IMR-90 (cell line): ENCODE measurements around the gene GARNL3. TPM values are rescaled to one million over a fixed set of nuclear protein-coding genes. Genes with fewer than 3 reads are reported as not detected.

Experiments used
- ATAC-seq: fragments of 200-7000 bp; cut with Tn5 transposase; 2 replicates; pipeline ENCODE4 v1.9.1; 2020; ENCODE audit warnings: low read depth, mild to moderate bottlenecking, moderate library complexity
- BruUV-seq: library from RNA; stranded (reverse); fragments of 400-500 nt; replicated peaks from 2 replicates; lab custom pipeline; 2021; lab: Mats Ljungman, UMichigan
- CTCF ChIA-PET: fragments of 300-600 bp; formaldehyde crosslinking; extraction: SDS; loops from one replicate; lab custom pipeline; 2021; ENCODE audit warnings: antibody characterized with exemption; lab: Yijun Ruan, JAX
- POLR2A ChIA-PET: fragments of 300-600 bp; sonication (Branson Sonifier 250); formaldehyde crosslinking; loops from one replicate; lab custom pipeline; 2022; ENCODE audit warnings: antibody characterized with exemption; ENCODE audit not compliant: unreplicated experiment; lab: Charles Lee
- DNase-seq: peaks from one replicate; pipeline ENCODE4 v3.0.0; 2013
- H2AFZ ChIP-seq: replicated peaks from 2 replicates; pipeline ENCODE3; 2013; ENCODE audit warnings: low read length, mild to moderate bottlenecking; ENCODE audit not compliant: poor library complexity
- H2AK5ac ChIP-seq: 2 replicates; pipeline ENCODE4 v1.6.1; 2013; ENCODE audit warnings: low read depth, low read length, inconsistent platforms
- H2AK9ac ChIP-seq: replicated peaks from 2 replicates; pipeline ENCODE3; 2013; ENCODE audit warnings: mild to moderate bottlenecking, low read depth, low read length, moderate library complexity; ENCODE audit not compliant: poor library complexity
- H2BK120ac ChIP-seq: 2 replicates; pipeline ENCODE4 v1.6.1; 2013; ENCODE audit warnings: low read depth, low read length, inconsistent platforms
- H2BK15ac ChIP-seq: 3 replicates; pipeline ENCODE4 v1.6.1; 2013; ENCODE audit warnings: low read depth, low read length, inconsistent platforms
- H2BK20ac ChIP-seq: 2 replicates; pipeline ENCODE4 v1.6.1; 2013; ENCODE audit warnings: low read depth, mild to moderate bottlenecking, inconsistent platforms, low read length, moderate library complexity
- H2BK5ac ChIP-seq: 2 replicates; pipeline ENCODE4 v1.6.1; 2013; ENCODE audit warnings: mild to moderate bottlenecking, low read depth, low read length, inconsistent platforms; ENCODE audit not compliant: poor library complexity, severe bottlenecking
- H3K14ac ChIP-seq: replicated peaks from 2 replicates; pipeline ENCODE4 v1.6.1; 2013; ENCODE audit warnings: low read depth, low read length, inconsistent platforms
- H3K18ac ChIP-seq: 2 replicates; pipeline ENCODE4 v1.6.1; 2013; ENCODE audit warnings: low read depth, low read length, control low read depth
- H3K23ac ChIP-seq: 2 replicates; pipeline ENCODE4 v1.6.1; 2013; ENCODE audit warnings: low read depth, low read length, inconsistent platforms
- H3K27ac ChIP-seq: 2 replicates; pipeline ENCODE4 v1.5.1; 2013; ENCODE audit warnings: mild to moderate bottlenecking, control low read depth, low read length; ENCODE audit not compliant: insufficient read depth
- H3K27me3 ChIP-seq: 2 replicates; pipeline ENCODE4 v1.6.1; 2013; ENCODE audit warnings: low read length; ENCODE audit not compliant: control insufficient read depth, insufficient read depth
- H3K36me3 ChIP-seq: 2 replicates; pipeline ENCODE4 v1.6.1; 2013; ENCODE audit warnings: low read length, mixed read lengths; ENCODE audit not compliant: control insufficient read depth, insufficient read depth
- H3K4ac ChIP-seq: 2 replicates; pipeline ENCODE4 v1.6.1; 2013; ENCODE audit warnings: low read depth, low read length, inconsistent platforms
- H3K4me1 ChIP-seq: 2 replicates; pipeline ENCODE4 v1.6.1; 2013; ENCODE audit warnings: low read length, mixed read lengths; ENCODE audit not compliant: control insufficient read depth, insufficient read depth
- H3K4me2 ChIP-seq: 2 replicates; pipeline ENCODE4 v1.6.1; 2013; ENCODE audit warnings: low read depth, mild to moderate bottlenecking, control low read depth, low read length, moderate library complexity
- H3K4me3 ChIP-seq: 2 replicates; pipeline ENCODE4 v1.5.1; 2013; ENCODE audit warnings: low read depth, mild to moderate bottlenecking, control low read depth, low read length, moderate library complexity; ENCODE audit not compliant: insufficient read depth
- H3K56ac ChIP-seq: 2 replicates; pipeline ENCODE4 v1.6.1; 2013; ENCODE audit warnings: low read length, inconsistent platforms; ENCODE audit not compliant: insufficient read depth; ENCODE audit errors: extremely low read depth
- H3K79me1 ChIP-seq, 2 experiments: 2 replicates each; pipeline ENCODE4 v1.6.1; 2013; ENCODE audit warnings: low read length in 2 of 2, inconsistent platforms in 1 of 2, low read depth in 1 of 2
- H3K9ac ChIP-seq: 2 replicates; pipeline ENCODE4 v1.6.1; 2013; ENCODE audit warnings: low read depth, low read length, control low read depth
- H3K9me1 ChIP-seq: 2 replicates; pipeline ENCODE4 v1.6.1; 2013; ENCODE audit warnings: low read length, inconsistent platforms; ENCODE audit not compliant: insufficient read depth
- H3K9me3 ChIP-seq: 2 replicates; pipeline ENCODE4 v1.6.1; 2013; ENCODE audit warnings: low read length; ENCODE audit not compliant: control insufficient read depth, insufficient read depth
- H4K20me1 ChIP-seq: 2 replicates; pipeline ENCODE4 v1.6.1; 2013; ENCODE audit warnings: low read length, inconsistent platforms; ENCODE audit not compliant: insufficient read depth
- H4K5ac ChIP-seq: 2 replicates; pipeline ENCODE4 v1.6.1; 2013; ENCODE audit warnings: mild to moderate bottlenecking, low read depth, low read length, control low read depth
- H4K8ac ChIP-seq, 2 experiments: 2 replicates each; pipeline ENCODE4 v1.6.1; 2013; ENCODE audit warnings: low read depth in 2 of 2, low read length in 2 of 2, control low read depth in 1 of 2, inconsistent platforms in 1 of 2
- H4K91ac ChIP-seq: 2 replicates; pipeline ENCODE4 v1.6.1; 2013; ENCODE audit warnings: low read depth, low read length, inconsistent platforms; ENCODE audit not compliant: insufficient read depth
- BHLHE40 ChIP-seq: fragments of 150-350 bp; IDR thresholded peaks from 2 replicates; pipeline ENCODE4 v1.6.1; 2016; ENCODE audit warnings: mild to moderate bottlenecking, low read depth, low read length
- CEBPB ChIP-seq: IDR thresholded peaks from 2 replicates; pipeline ENCODE4 v1.6.1; 2012; ENCODE audit warnings: low read depth, low read length, improper control_type of control experiment
- CTCF ChIP-seq: conservative IDR thresholded peaks from 2 replicates; pipeline ENCODE4 v1.5.1; 2012; ENCODE audit warnings: mild to moderate bottlenecking, low read depth, low read length, improper control_type of control experiment
- ELK1 ChIP-seq: fragments of 150-350 bp; IDR thresholded peaks from 2 replicates; pipeline ENCODE4 v1.6.1; 2016; ENCODE audit warnings: low read depth, mild to moderate bottlenecking, low read length, moderate library complexity, borderline replicate concordance
- MAFK ChIP-seq: IDR thresholded peaks from 2 replicates; pipeline ENCODE4 v1.6.1; 2012; ENCODE audit warnings: low read depth, low read length, improper control_type of control experiment
- MAZ ChIP-seq: IDR thresholded peaks from 2 replicates; pipeline ENCODE4 v1.6.1; 2012; ENCODE audit warnings: low read depth, mild to moderate bottlenecking, low read length, improper control_type of control experiment, moderate library complexity, borderline replicate concordance
- MXI1 ChIP-seq: IDR thresholded peaks from 2 replicates; pipeline ENCODE4 v1.6.1; 2012; ENCODE audit warnings: low read depth, mild to moderate bottlenecking, low read length, moderate library complexity, borderline replicate concordance
- RAD21 ChIP-seq: IDR thresholded peaks from 2 replicates; pipeline ENCODE4 v1.6.1; 2012; ENCODE audit warnings: low read length, improper control_type of control experiment
- RCOR1 ChIP-seq: IDR thresholded peaks from 2 replicates; pipeline ENCODE4 v1.6.1; 2012; ENCODE audit warnings: mild to moderate bottlenecking, low read length, improper control_type of control experiment; ENCODE audit not compliant: insufficient replicate concordance
- RFX5 ChIP-seq: IDR thresholded peaks from 2 replicates; pipeline ENCODE4 v1.8.0; 2012; ENCODE audit warnings: low read depth, mild to moderate bottlenecking, low read length, moderate library complexity
- SMC3 ChIP-seq: fragments of 150-350 bp; IDR thresholded peaks from 2 replicates; pipeline ENCODE4 v1.6.1; 2016; ENCODE audit warnings: low read depth, mild to moderate bottlenecking, antibody characterized with exemption, low read length, moderate library complexity
- USF2 ChIP-seq: fragments of 150-350 bp; IDR thresholded peaks from 2 replicates; pipeline ENCODE4 v1.6.1; 2017; ENCODE audit warnings: mild to moderate bottlenecking, antibody characterized with exemption, low read length, low read depth
- WGBS, 2 experiments: methylation state at CpG; one replicate each; pipeline versions ENCODE4 v1.1.5 to v1.1.7; 2013; ENCODE audit warnings: missing lambda C conversion rate in 2 of 2; ENCODE audit not compliant: insufficient read length in 1 of 2; ENCODE audit errors: extremely low coverage in 2 of 2; 5-methylcytosine and 5-hydroxymethylcytosine counted together
- dilution Hi-C: fragments of 300-500 bp; cut with HindIII; formaldehyde crosslinking; loops from one replicate; pipeline ENCODE4 v1.14.3; 2018; ENCODE audit warnings: low sequenced_read_pairs; ENCODE audit not compliant: unreplicated experiment
- in situ Hi-C: fragments of 300-500 bp; cut with MboI; formaldehyde crosslinking; loops from 3 replicates; pipeline ENCODE4 v1.14.3; 2019; ENCODE audit warnings: low sequenced_read_pairs, inconsistent platforms, mixed read lengths
- intact Hi-C: fragments of 100-400 bp; cut with micrococcal nuclease; formaldehyde crosslinking; loops from 2 replicates; pipeline ENCODE4 v1.10.0; 2022
- polyA plus RNA-seq, 3 experiments: library from polyadenylated mRNA; depleted of rRNA; stranded (reverse); fragments of >200 nt; gene quantifications; 2 replicates each; pipeline ENCODE4 v1.2.3, GENCODE V29; 2012; ENCODE audit warnings: low replicate concordance in 1 of 3
- total RNA-seq: library from RNA; depleted of rRNA; stranded (reverse); fragments of >200 nt; gene quantifications from 2 replicates; pipeline ENCODE4 v1.2.3, GENCODE V29; 2012

GARNL3 gene
- total and polyA plus RNA-seq, 2 of the 4 experiments (the other 2 are of a cell fraction), result 1.9 to 5.0 TPM

- Histone ChIP-seq H3K56ac (no peak overlapping the region), H2AFZ (no peak overlapping the region), H2AK9ac (no peak overlapping the region), H3K4me1 (no peaks in the 10 kb centered on the region), H3K9me1 (no peaks in the 10 kb centered on the region), H3K14ac (no peak overlapping the region), H2BK5ac (no peak overlapping the region), H3K4ac (no peak overlapping the region), H3K18ac (no peak overlapping the region), H2AK5ac (no peak overlapping the region), H2BK20ac (no peak overlapping the region), H2BK120ac (no peak overlapping the region), H3K4me3 (no peak overlapping the region), H4K8ac (no peak overlapping the region), H2BK15ac (no peak overlapping the region), H3K79me1 (no peaks in the 10 kb centered on the region), H4K5ac (no peak overlapping the region), H4K91ac (no peak overlapping the region), H3K23ac (no peak overlapping the region), H3K36me3 (no peaks in the 10 kb centered on the region), H3K4me2 (no peak overlapping the region), H3K9ac (no peak overlapping the region), H4K20me1 (no peaks in the 10 kb centered on the region), H3K9me3 (no peaks in the 10 kb centered on the region), H3K27me3 (peaks cover 2% of the 10 kb centered on the region; the same call in 1 of the 2 replicates), H3K27ac (no peak overlapping the region)
- dilution Hi-C loops, result no loop called here
- in situ Hi-C loops, result no loop called here
- no TSS peak for BruUV-seq
- CTCF ChIA-PET, result no interaction called here
- no peak for ATAC-seq
- no CpG with 5 or more reads among the region's 3 CpGs for WGBS, 2 experiments
- no peak for DNase-seq
- POLR2A ChIA-PET, result no interaction called here
- intact Hi-C loops, result no loop called here
- TF ChIP-seq RCOR1 (no peak), BHLHE40 (no peak), CTCF (no peak), RFX5 (no peak), MAFK (no peak), SMC3 (no peak), USF2 (no peak), MAZ (no peak), ELK1 (no peak), CEBPB (no peak), RAD21 (no peak), MXI1 (no peak)
These were observed 32.9 kb upstream of the GARNL3 start for GRCh38 chr9:127231666-127232065.
